Esophagus (tissue), 2 donors: ENCODE results near the gene SPATS2L. TPM values are rescaled to one million over a fixed set of nuclear protein-coding genes. Genes with fewer than 3 reads are reported as not detected.

ENCODE experiments used
- polyA plus RNA-seq, 2 donors: library from polyadenylated mRNA; stranded (reverse); fragments of 200-250 nt; gene quantifications; one replicate each; pipeline ENCODE4 v1.2.3, GENCODE V29; 2013
- donor health status: healthy with polysubstance abuse.
- donor health status: Bipolar disorder and iron deficiency.

SPATS2L gene
- polyA plus RNA-seq, 2 donors = 41.2 to 47.5 TPM

Other genes with a start within 250 kb of the SPATS2L start
- 1 to 10 TPM; 4.9 to 9.1 TPM for gene KCTD18, start 203.4 kb downstream of the SPATS2L start, polyA plus RNA-seq
- 1 to 10 TPM; 1.3 to 2.5 TPM for gene SGO2, start 219.5 kb downstream of the SPATS2L start, polyA plus RNA-seq